GM12873 (cell line): ENCODE measurements around the gene PHACTR3.

ENCODE experiments used
- CTCF ChIP-seq: IDR thresholded peaks from 2 replicates; pipeline ENCODE4 v1.5.1; 2012; ENCODE audit warnings: low read depth, mild to moderate bottlenecking, moderate library complexity, low read length, control low read depth; ENCODE audit not compliant: insufficient read depth; ENCODE audit errors: missing control alignments

PHACTR3 gene

GRCh38 chr20:59564943-59565342 lies 39.4 kb upstream of the PHACTR3 start:
- TF ChIP-seq CTCF, result no peak

DNA sequence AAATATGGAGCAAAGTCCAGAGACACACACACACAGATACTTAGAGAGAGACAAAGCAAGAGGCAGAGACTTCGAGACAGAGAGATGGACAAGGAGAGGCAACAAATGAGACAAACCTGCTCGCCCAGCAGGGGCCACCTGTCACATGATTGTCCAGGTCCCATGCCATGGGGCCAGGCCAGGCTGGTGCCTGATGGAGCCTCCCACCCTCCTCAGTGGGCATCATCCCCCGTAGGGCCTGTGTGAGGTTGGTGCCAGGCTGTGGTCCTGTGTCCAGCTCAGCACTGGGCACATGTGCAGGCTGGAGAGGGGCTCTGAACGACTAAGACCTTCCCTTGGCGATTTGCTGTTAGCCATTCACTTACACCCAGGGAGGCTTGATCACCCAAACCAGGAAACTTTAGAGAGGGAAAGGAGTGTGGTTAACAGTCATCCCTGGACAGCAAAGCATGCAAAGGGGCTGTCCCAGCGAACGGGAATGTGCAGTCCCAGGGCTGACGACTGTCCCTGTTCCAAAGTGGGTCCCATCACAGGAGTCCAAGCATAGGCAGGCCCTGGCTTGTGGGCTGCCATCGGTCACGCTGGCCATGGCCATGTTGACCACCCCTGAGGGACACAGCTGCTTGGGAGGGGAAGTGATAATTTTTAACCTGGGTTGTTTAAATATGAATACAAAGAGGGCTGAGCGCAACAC lies 38.4 kb upstream of the PHACTR3 start:
- TF ChIP-seq CTCF, result no peak

- TF ChIP-seq CTCF, result no peak
Measured at GRCh38 chr20:59566631-59567524, 37.5 kb upstream of the PHACTR3 start.

GRCh38 chr20:59567585-59568508 lies 36.5 kb upstream of the PHACTR3 start:
- no peak for TF ChIP-seq CTCF

DNA sequence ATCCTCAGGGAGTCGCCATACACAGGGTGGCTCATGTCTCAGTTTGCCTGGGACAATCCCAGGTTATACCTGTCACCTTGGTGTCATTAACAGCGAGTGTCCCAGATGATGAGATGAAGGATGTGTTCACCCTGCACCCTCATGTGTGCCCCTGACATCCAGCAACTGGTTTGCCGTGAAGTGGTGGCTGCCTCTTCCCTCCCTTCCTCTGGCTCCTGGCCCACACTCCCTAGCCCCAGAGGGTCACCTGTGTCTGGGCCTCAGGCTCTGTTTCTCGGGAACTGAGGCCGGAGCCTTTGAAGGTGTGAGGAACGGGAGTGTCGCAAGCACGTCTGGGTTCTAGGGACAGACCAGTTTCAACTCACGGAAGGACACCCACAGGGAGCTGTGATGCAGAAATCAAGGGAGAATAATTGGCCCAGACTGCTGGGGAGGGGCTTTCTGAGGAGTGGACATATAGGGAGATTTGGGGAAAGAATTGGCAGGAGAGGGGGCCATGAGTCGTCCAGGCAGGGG lies 35.8 kb upstream of the PHACTR3 start:
- no peak for TF ChIP-seq CTCF

GRCh38 chr20:59569305-59569704 lies 35.0 kb upstream of the PHACTR3 start:
- TF ChIP-seq CTCF, result no peak
